K562 (cell line): Measurements from ENCODE around the gene CREB5. TPM values are rescaled to one million over a fixed set of nuclear protein-coding genes. Genes with fewer than 3 reads are reported as not detected.

Experiments
- ATAC-seq: fragments of 200-7000 bp; cut with Tn5 transposase; 3 replicates; pipeline ENCODE4 v1.9.1; 2020; ENCODE audit warnings: moderate library complexity
- BruUV-seq: library from RNA; stranded (reverse); fragments of 400-500 nt; replicated peaks from 2 replicates; lab custom pipeline; 2021; lab: Mats Ljungman, UMichigan
- CTCF ChIA-PET: fragments of 300-600 bp; formaldehyde crosslinking; extraction: SDS; loops from one replicate; lab custom pipeline; 2021; ENCODE audit warnings: low intra/inter-chr PET ratio; lab: Yijun Ruan, JAX
- POLR2A ChIA-PET: fragments of 300-600, 350-650 bp; sonication (Branson Sonifier 250); formaldehyde crosslinking; extraction: SDS; loops from one replicate; lab custom pipeline; 2021; ENCODE audit warnings: antibody characterized with exemption, inconsistent platforms; lab: Yijun Ruan, JAX
- DNase-seq, 4 experiments: peaks; one replicate each; pipeline versions ENCODE4 v3.0.0 to v3.0.0-alpha.2; 2011 to 2018; ENCODE audit warnings: low spot score in 3 of 4, mixed read lengths in 3 of 4; ENCODE audit errors: extremely low read depth in 1 of 4
- FAIRE-seq: peaks from 2 replicates; lab custom pipeline; 2011; peaks lifted over from hg19 to GRCh38; lab: Jason Lieb, UNC
- H2AFZ ChIP-seq: 2 replicates; pipeline ENCODE4 v1.6.0; 2011; ENCODE audit warnings: low read depth, low read length, control low read depth, inconsistent platforms
- H3K27ac ChIP-seq: fragments of 200-600 bp; 3 replicates; pipeline ENCODE4 v1.8.0; 2011; ENCODE audit warnings: low read depth, mild to moderate bottlenecking, control low read depth, inconsistent platforms, low read length, moderate library complexity, mixed read lengths; ENCODE audit errors: extremely low read depth
- H3K27me3 ChIP-seq, 2 experiments: fragments of 300-600 bp in 1 of 2; 2 replicates in 1 of 2; 3 replicates in 1 of 2; pipeline versions ENCODE4 v1.6.0 to v1.8.0; 2011; ENCODE audit warnings: inconsistent platforms in 2 of 2, low read length in 2 of 2, mild to moderate bottlenecking in 1 of 2, mixed read lengths in 1 of 2, moderate library complexity in 1 of 2; ENCODE audit not compliant: control insufficient read depth in 2 of 2, insufficient read depth in 2 of 2
- H3K36me3 ChIP-seq: fragments of 300-600 bp; 3 replicates; pipeline ENCODE4 v1.8.0; 2011; ENCODE audit warnings: mild to moderate bottlenecking, low read length, inconsistent platforms; ENCODE audit not compliant: control insufficient read depth, insufficient read depth
- H3K4me1 ChIP-seq, 2 experiments: fragments of 200-600 bp in 1 of 2; replicated peaks in 1 of 2; 2 replicates in 1 of 2; 3 replicates in 1 of 2; pipeline versions ENCODE4 v1.5.1 to v1.8.0; 2011; ENCODE audit warnings: inconsistent platforms in 2 of 2, low read length in 2 of 2, mild to moderate bottlenecking in 1 of 2, mixed read lengths in 1 of 2, moderate library complexity in 1 of 2; ENCODE audit not compliant: control insufficient read depth in 2 of 2, insufficient read depth in 2 of 2
- H3K4me2 ChIP-seq: 2 replicates; pipeline ENCODE4 v1.6.1; 2011; ENCODE audit warnings: low read length, control low read depth, inconsistent platforms, mixed read lengths; ENCODE audit not compliant: insufficient read depth
- H3K4me3 ChIP-seq: fragments of 200-600 bp; sonication (generic), shearing (Covaris generic); 2 replicates; pipeline ENCODE4 v1.5.1; 2016; ENCODE audit warnings: control low read depth, inconsistent platforms
- H3K79me2 ChIP-seq: fragments of 200-600 bp; 3 replicates; pipeline ENCODE4 v1.8.0; 2011; ENCODE audit warnings: low read length, inconsistent platforms; ENCODE audit not compliant: control insufficient read depth, insufficient read depth
- H3K9ac ChIP-seq, 2 experiments: 2 replicates each; pipeline versions ENCODE4 v1.6.0 to v1.6.1; 2011; ENCODE audit warnings: low read depth in 2 of 2, low read length in 2 of 2, control low read depth in 1 of 2, inconsistent platforms in 1 of 2, mild to moderate bottlenecking in 1 of 2, mixed read lengths in 1 of 2; ENCODE audit not compliant: insufficient read depth in 1 of 2
- H3K9me1 ChIP-seq: one replicate; pipeline ENCODE4 v1.6.0; 2011; ENCODE audit warnings: inconsistent platforms, mild to moderate bottlenecking, low read length, moderate library complexity; ENCODE audit not compliant: control insufficient read depth, insufficient read depth
- H3K9me3 ChIP-seq: replicated peaks from 2 replicates; pipeline ENCODE4 v1.5.1; 2011; ENCODE audit warnings: low read depth, low read length, inconsistent platforms; ENCODE audit not compliant: control insufficient read depth, insufficient read depth
- H4K20me1 ChIP-seq: replicated peaks from 2 replicates; pipeline ENCODE4 v1.6.1; 2011; ENCODE audit warnings: low read length, inconsistent platforms, mixed read lengths; ENCODE audit not compliant: control insufficient read depth, insufficient read depth
- E2F1 ChIP-seq: sonication (generic); formaldehyde crosslinking; IDR thresholded peaks from 2 replicates; pipeline ENCODE4 v1.8.1; 2023; ENCODE audit warnings: mild to moderate bottlenecking, missing genetic modification reagents, moderate library complexity
- GTF2A2 ChIP-seq: IDR thresholded peaks from 2 replicates; pipeline ENCODE4 v1.6.1; 2016; ENCODE audit warnings: mild to moderate bottlenecking, missing genetic modification characterization, missing compliant biosample characterization
- HDAC1 ChIP-seq, 2 experiments: fragments of 450-650 bp; IDR thresholded peaks; 2 replicates each; pipeline ENCODE4 v1.6.1; 2016 to 2017; ENCODE audit warnings: inconsistent platforms in 1 of 2, mild to moderate bottlenecking in 1 of 2, moderate library complexity in 1 of 2
- NCOA2 ChIP-seq, 2 experiments: fragments of 450-650 bp; IDR thresholded peaks; 2 replicates each; pipeline ENCODE4 v1.6.1; 2018; ENCODE audit warnings: mild to moderate bottlenecking in 2 of 2, moderate library complexity in 1 of 2; ENCODE audit not compliant: partially characterized antibody in 2 of 2
- RBM22 ChIP-seq: fragments of 200-400 bp; formaldehyde crosslinking; IDR thresholded peaks from 2 replicates; pipeline ENCODE4 v1.6.1; 2018; ENCODE audit warnings: low read length, low read depth; ENCODE audit not compliant: poor library complexity, severe bottlenecking
- SMAD1 ChIP-seq: fragments of 150-350 bp; IDR thresholded peaks from 2 replicates; pipeline ENCODE4 v1.6.1; 2014; ENCODE audit warnings: low read length, low read depth; ENCODE audit not compliant: partially characterized antibody
- TBP ChIP-seq: optimal IDR thresholded peaks from 2 replicates; pipeline ENCODE3; 2011; ENCODE audit warnings: low read depth, low read length, improper control_type of control experiment
- ZNF23 ChIP-seq: fragments of 250-450 bp; sonication (Bioruptor Pico); IDR thresholded peaks from 2 replicates; pipeline ENCODE4 v1.4.0; 2020; ENCODE audit warnings: mild to moderate bottlenecking
- ZNF274 ChIP-seq: IDR thresholded peaks from 2 replicates; pipeline ENCODE4 v1.6.1; 2011; ENCODE audit warnings: low read depth, mild to moderate bottlenecking, low read length, moderate library complexity, borderline replicate concordance
- ZNF347 ChIP-seq: fragments of 450-650 bp; formaldehyde crosslinking; IDR thresholded peaks from 2 replicates; pipeline ENCODE4 v1.4.0; 2020; ENCODE audit warnings: low read depth, mild to moderate bottlenecking, moderate library complexity
- ZNF592 ChIP-seq: fragments of 450-650 bp; IDR thresholded peaks from 2 replicates; pipeline ENCODE4 v1.6.1; 2017; ENCODE audit warnings: antibody characterized with exemption, mild to moderate bottlenecking
- WGBS: fragments of 100-300 bp; shearing (Covaris generic); methylation state at CpG from one replicate; pipeline ENCODE4 v1.1.6; 2016; ENCODE audit warnings: low coverage, mixed read lengths; ENCODE audit not compliant: insufficient coverage; ENCODE audit errors: missing lambda C conversion rate; 5-methylcytosine and 5-hydroxymethylcytosine counted together
- in situ Hi-C: fragments of 300-500 bp; cut with MboI; formaldehyde crosslinking; loops from 4 replicates; pipeline ENCODE4 v1.15.0; 2018; ENCODE audit warnings: inconsistent platforms, mixed read lengths
- intact Hi-C: fragments of 100-400 bp; cut with micrococcal nuclease; formaldehyde crosslinking; loops from 2 replicates; pipeline ENCODE4 v1.14.2; 2022
- polyA plus RNA-seq, 8 experiments: library from polyadenylated mRNA; depleted of rRNA in 4 of 8; stranded (reverse) in 5 of 8; unstranded in 3 of 8; fragments of >200 nt; fragmentation: Nextera tagmentation in 2 of 8; fragmentation: Illumina TruSeq in 1 of 8; extraction: Ambion mirVana in 2 of 8; extraction: Trizol in 1 of 8; gene quantifications; 2 replicates each; pipeline versions ENCODE4 v1.2.1 to v1.2.3, GENCODE V29; 2011 to 2014; ENCODE audit warnings: inconsistent platforms in 1 of 8, missing spikeins in 1 of 8
- total RNA-seq, 7 experiments: library from RNA; depleted of rRNA in 6 of 7; stranded (reverse); fragments of >200 nt in 6 of 7; fragmentation: Illumina TruSeq in 2 of 7; extraction: Trizol in 2 of 7; gene quantifications; 2 replicates each; pipeline versions ENCODE4 v1.2.1 to v1.2.3, GENCODE V29; 2011 to 2021; ENCODE audit warnings: low replicate concordance in 1 of 7

Gene CREB5
- total and polyA plus RNA-seq, 9 of the 15 experiments (the other 6 are each of a cell fraction or from before 2014, with no cell fraction given): 0.33 to 6.4 (median 1.8) TPM

GRCh38 chr7:28575241-28575643 is 162.9 kb downstream of the CREB5 start:
- ChIA-PET POLR2A (interaction anchor here (0.6 kb wide), 1 partner anchor 147 kb away, joined by 4 read pairs; no protein-coding TSS in a partner anchor), CTCF (no interaction called here)
- Histone ChIP-seq H3K79me2 (no peaks in the 10 kb centered on the region), H3K4me1 (no peaks in the 10 kb centered on the region), H3K27me3 (peaks cover 6 to 7% of the 10 kb centered on the region in 2 experiments; a peak in 3 of 5 replicates), H3K27ac (no peak overlapping the region), H3K9me3 (no peaks in the 10 kb centered on the region), H3K9ac (no peak overlapping the region), H2AFZ (no peak overlapping the region), H3K4me2 (no peak overlapping the region), H3K36me3 (no peaks in the 10 kb centered on the region), H4K20me1 (no peaks in the 10 kb centered on the region), H3K9me1 (no peaks in the 10 kb centered on the region), H3K4me3 (no peak overlapping the region)
- TF ChIP-seq ZNF23 (CRISPR knock-in tag): no peak
- TF ChIP-seq TBP: no peak
- no peak for TF ChIP-seq NCOA2 (IDR thresholded peaks at IDR 0.05; ENCODE audit: partially characterized antibody in 2 of 2)
- no peak for TF ChIP-seq GTF2A2
- no peak for TF ChIP-seq E2F1 (CRISPR knock-in tag)
- no peak for TF ChIP-seq RBM22
- TF ChIP-seq ZNF592: no peak
- TF ChIP-seq HDAC1 (IDR thresholded peaks at IDR 0.05): no peak
- TF ChIP-seq ZNF274: no peak
- TF ChIP-seq ZNF347: no peak
- no peak for TF ChIP-seq SMAD1
- BruUV-seq: no TSS peak
- intact Hi-C loops: no loop called here
- 3% methylated on average over 5 of the region's 5 CpGs for WGBS
- ATAC-seq (no peak), FAIRE-seq (no peak), DNase-seq (no peak)
- in situ Hi-C loops: no loop called here
